ENCODE results near the gene SLC18B1. TPM values are rescaled to one million over a fixed set of nuclear protein-coding genes. Genes with fewer than 3 reads are reported as not detected.

The SLC18B1 gene
- total and polyA plus RNA-seq, 2 of the 13 experiments (the other 11 are each of a cell fraction or from before 2014, with no cell fraction given), result 11.4 to 13.8 TPM

DNA sequence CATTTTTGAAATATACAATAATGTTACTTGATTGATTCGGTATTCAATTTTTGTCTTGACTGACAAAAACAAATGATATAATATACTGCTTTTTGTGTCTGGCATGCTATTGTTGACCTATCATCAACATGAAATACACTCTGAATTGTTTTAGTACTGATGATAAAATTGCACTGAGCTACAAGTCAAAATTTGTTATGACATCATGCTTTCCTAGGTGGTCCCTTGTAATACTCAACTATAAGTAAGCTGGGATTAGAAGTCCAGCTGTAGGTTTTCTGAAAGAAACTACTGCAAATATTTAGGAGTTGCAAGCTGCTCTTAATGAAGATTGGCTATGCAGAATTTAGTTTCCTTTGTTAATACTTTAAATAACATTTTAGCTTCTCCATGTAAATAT, 32.9 kb downstream of the SLC18B1 start:
- CTCF ChIA-PET (ENCODE audit: low intra/inter-chr PET ratio, low total read pairs), result no interaction called here
- no peak for ATAC-seq
- TF ChIP-seq ZFP37 (CRISPR knock-in tag; IDR thresholded peaks at IDR 0.05; ENCODE audit: borderline replicate concordance) (no peak), ATF7 (IDR thresholded peaks at IDR 0.05) (peak; percentile 70), ATF7 (CRISPR knock-in tag; IDR thresholded peaks at IDR 0.05) (no peak)
- H3K4me2 ChIP-seq (ENCODE audit: low read depth, low read length), result no peak overlapping the region
- 43% methylated on average over 1 of the region's 1 CpG for WGBS (ENCODE audit: low lambda C conversion rate)
- no peak overlapping the region for H3K4me3 ChIP-seq (replicated peaks in 1 of 3; ENCODE audit: insufficient read depth in 1 of 3, low read depth in 2 of 3, low read length in 3 of 3)
- H3K36me3 ChIP-seq (replicated peaks in 1 of 2; ENCODE audit: control insufficient read depth in 1 of 2, insufficient read depth in 2 of 2, low read length in 2 of 2), result peaks cover 1 to 5% of the 10 kb centered on the region in 2 experiments; a peak in 2 of 5 replicates
- H4K20me1 ChIP-seq (ENCODE audit: insufficient read depth, low read length), result no peaks in the 10 kb centered on the region
- no peaks in the 10 kb centered on the region for H3K79me2 ChIP-seq (ENCODE audit: insufficient read depth, low read length)
- DNase-seq (ENCODE audit: low spot score), result no peak
- H3K27me3 ChIP-seq (ENCODE audit: control insufficient read depth in 1 of 2, insufficient read depth in 2 of 2, low read length in 2 of 2), result no peaks in the 10 kb centered on the region
- H2AFZ ChIP-seq (ENCODE audit: low read length), result no peak overlapping the region
- H3K4me1 ChIP-seq (ENCODE audit: insufficient read depth, low read length), result no peaks in the 10 kb centered on the region
- in situ Hi-C loops (cut with HindIII; ENCODE audit: extremely low pct_ligation_motif_present, low pct_unique_long_range_greater_than_20kb) (loop anchor here (5.0 kb wide), 2 partner anchors 93 to 233 kb away; no protein-coding TSS in a partner anchor), intact Hi-C loops (cut with micrococcal nuclease; ENCODE audit: unreplicated experiment) (loop anchor here (5.0 kb wide), 2 partner anchors 48 to 168 kb away; no protein-coding TSS in a partner anchor)
- H3K27ac ChIP-seq (ENCODE audit: extremely low read length, insufficient read depth, low read length), result no peak overlapping the region
- no peak for FAIRE-seq
- POLR2A ChIA-PET, result no interaction called here
- H3K9ac ChIP-seq (ENCODE audit: insufficient read depth, low read depth, low read length), result no peak overlapping the region
- no peaks in the 10 kb centered on the region for H3K9me3 ChIP-seq (ENCODE audit: low read length)
- no TSS peak for BruUV-seq (replicated peaks)

DNA sequence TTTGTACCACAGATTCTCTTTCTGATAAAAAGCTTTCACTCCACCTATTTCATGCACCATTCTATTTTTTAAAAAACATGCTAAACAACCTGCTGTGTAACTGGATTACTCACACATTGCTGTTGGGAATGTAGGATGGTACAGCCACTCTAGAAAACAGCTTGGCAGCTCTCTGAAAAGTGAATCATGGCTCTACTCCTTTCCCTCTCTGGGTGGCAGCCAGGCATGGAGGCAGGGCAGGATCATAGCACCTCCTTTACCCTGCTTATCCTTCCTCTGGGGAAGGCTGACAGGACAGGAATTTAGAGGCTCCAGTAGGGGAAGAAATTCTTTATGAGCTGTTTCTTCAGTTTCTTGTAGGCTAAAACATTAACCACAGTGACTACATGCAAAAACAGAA, 34.1 kb downstream of the SLC18B1 start:
- Histone ChIP-seq H4K20me1 (ENCODE audit: insufficient read depth, low read length) (no peaks in the 10 kb centered on the region), H3K27me3 (ENCODE audit: control insufficient read depth in 1 of 2, insufficient read depth in 2 of 2, low read length in 2 of 2) (no peaks in the 10 kb centered on the region), H3K79me2 (ENCODE audit: insufficient read depth, low read length) (no peaks in the 10 kb centered on the region), H3K9ac (ENCODE audit: insufficient read depth, low read depth, low read length) (no peak overlapping the region), H3K4me1 (ENCODE audit: insufficient read depth, low read length) (no peaks in the 10 kb centered on the region), H3K4me3 (replicated peaks in 1 of 3; ENCODE audit: insufficient read depth in 1 of 3, low read depth in 2 of 3, low read length in 3 of 3) (no peak overlapping the region), H3K36me3 (replicated peaks in 1 of 2; ENCODE audit: control insufficient read depth in 1 of 2, insufficient read depth in 2 of 2, low read length in 2 of 2) (no peaks in the 10 kb centered on the region), H3K27ac (ENCODE audit: extremely low read length, insufficient read depth, low read length) (no peak overlapping the region), H3K4me2 (ENCODE audit: low read depth, low read length) (no peak overlapping the region), H3K9me3 (ENCODE audit: low read length) (no peaks in the 10 kb centered on the region), H2AFZ (ENCODE audit: low read length) (no peak overlapping the region)
- in situ Hi-C loops (cut with HindIII; ENCODE audit: extremely low pct_ligation_motif_present, low pct_unique_long_range_greater_than_20kb), result no loop called here
- TF ChIP-seq GATAD2A (CRISPR knock-in tag; IDR thresholded peaks at IDR 0.05) (no peak), ZNF605 (CRISPR knock-in tag; IDR thresholded peaks at IDR 0.05) (no peak), KLF9 (CRISPR knock-in tag; IDR thresholded peaks at IDR 0.05; ENCODE audit: low read depth) (no peak), SKI (IDR thresholded peaks at IDR 0.05; ENCODE audit: partially characterized antibody) (no peak), EHMT2 (IDR thresholded peaks at IDR 0.05; ENCODE audit: borderline replicate concordance, low read depth, low read length) (no peak), ZNF17 (CRISPR knock-in tag; IDR thresholded peaks at IDR 0.05) (no peak), RELA (CRISPR knock-in tag; IDR thresholded peaks at IDR 0.05) (no peak), RAD51 (IDR thresholded peaks at IDR 0.05; ENCODE audit: borderline replicate concordance) (no peak), ZNF878 (CRISPR knock-in tag; IDR thresholded peaks at IDR 0.05) (no peak)
- TF ChIP-seq, protein P1, sequence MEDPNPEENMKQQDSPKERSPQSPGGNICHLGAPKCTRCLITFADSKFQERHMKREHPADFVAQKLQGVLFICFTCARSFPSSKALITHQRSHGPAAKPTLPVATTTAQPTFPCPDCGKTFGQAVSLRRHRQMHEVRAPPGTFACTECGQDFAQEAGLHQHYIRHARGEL (CRISPR knock-in tag; IDR thresholded peaks at IDR 0.05), result no peak
- TF ChIP-seq, protein P2, sequence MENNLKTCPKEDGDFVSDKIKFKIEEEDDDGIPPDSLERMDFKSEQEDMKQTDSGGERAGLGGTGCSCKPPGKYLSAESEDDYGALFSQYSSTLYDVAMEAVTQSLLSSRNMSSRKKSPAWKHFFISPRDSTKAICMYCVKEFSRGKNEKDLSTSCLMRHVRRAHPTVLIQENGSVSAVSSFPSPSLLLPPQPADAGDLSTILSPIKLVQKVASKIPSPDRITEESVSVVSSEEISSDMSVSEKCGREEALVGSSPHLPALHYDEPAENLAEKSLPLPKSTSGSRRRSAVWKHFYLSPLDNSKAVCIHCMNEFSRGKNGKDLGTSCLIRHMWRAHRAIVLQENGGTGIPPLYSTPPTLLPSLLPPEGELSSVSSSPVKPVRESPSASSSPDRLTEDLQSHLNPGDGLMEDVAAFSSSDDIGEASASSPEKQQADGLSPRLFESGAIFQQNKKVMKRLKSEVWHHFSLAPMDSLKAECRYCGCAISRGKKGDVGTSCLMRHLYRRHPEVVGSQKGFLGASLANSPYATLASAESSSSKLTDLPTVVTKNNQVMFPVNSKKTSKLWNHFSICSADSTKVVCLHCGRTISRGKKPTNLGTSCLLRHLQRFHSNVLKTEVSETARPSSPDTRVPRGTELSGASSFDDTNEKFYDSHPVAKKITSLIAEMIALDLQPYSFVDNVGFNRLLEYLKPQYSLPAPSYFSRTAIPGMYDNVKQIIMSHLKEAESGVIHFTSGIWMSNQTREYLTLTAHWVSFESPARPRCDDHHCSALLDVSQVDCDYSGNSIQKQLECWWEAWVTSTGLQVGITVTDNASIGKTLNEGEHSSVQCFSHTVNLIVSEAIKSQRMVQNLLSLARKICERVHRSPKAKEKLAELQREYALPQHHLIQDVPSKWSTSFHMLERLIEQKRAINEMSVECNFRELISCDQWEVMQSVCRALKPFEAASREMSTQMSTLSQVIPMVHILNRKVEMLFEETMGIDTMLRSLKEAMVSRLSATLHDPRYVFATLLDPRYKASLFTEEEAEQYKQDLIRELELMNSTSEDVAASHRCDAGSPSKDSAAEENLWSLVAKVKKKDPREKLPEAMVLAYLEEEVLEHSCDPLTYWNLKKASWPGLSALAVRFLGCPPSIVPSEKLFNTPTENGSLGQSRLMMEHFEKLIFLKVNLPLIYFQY (CRISPR knock-in tag; IDR thresholded peaks at IDR 0.05; ENCODE audit: borderline replicate concordance), result no peak
- TF ChIP-seq, protein P3, sequence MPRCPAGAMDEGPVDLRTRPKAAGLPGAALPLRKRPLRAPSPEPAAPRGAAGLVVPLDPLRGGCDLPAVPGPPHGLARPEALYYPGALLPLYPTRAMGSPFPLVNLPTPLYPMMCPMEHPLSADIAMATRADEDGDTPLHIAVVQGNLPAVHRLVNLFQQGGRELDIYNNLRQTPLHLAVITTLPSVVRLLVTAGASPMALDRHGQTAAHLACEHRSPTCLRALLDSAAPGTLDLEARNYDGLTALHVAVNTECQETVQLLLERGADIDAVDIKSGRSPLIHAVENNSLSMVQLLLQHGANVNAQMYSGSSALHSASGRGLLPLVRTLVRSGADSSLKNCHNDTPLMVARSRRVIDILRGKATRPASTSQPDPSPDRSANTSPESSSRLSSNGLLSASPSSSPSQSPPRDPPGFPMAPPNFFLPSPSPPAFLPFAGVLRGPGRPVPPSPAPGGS (CRISPR knock-in tag; IDR thresholded peaks at IDR 0.05), result no peak
- ATAC-seq (no peak), FAIRE-seq (no peak), DNase-seq (ENCODE audit: low spot score) (no peak)
- POLR2A ChIA-PET, result interaction anchor here (1.6 kb wide), 1 partner anchor 15 kb away, joined by 4 read pairs; no protein-coding TSS in a partner anchor
- intact Hi-C loops (cut with micrococcal nuclease; ENCODE audit: unreplicated experiment), result no loop called here
- CTCF ChIA-PET (ENCODE audit: low intra/inter-chr PET ratio, low total read pairs), result no interaction called here
- BruUV-seq (replicated peaks), result no TSS peak

Data from HepG2 (cell line).